ENCODE data around the gene TRIP12. TPM values are rescaled to one million over a fixed set of nuclear protein-coding genes. Genes with fewer than 3 reads are reported as not detected.

TRIP12 gene
- total and polyA plus RNA-seq, 2 donors (not counting 1 experiment from before 2014, with no cell fraction given) = 30.9 to 274 TPM

- H3K4me2 ChIP-seq (replicated peaks; ENCODE audit: low read depth, low read length, poor library complexity, severe bottlenecking) = peak within 1 kb of the TSS; percentile 79
- no peaks in the 10 kb centered on the region for H3K79me2 ChIP-seq (ENCODE audit: control insufficient read depth, insufficient read depth, low read length)
- H2AFZ ChIP-seq (ENCODE audit: insufficient read depth, low read depth, low read length, poor library complexity, severe bottlenecking) = peak within 1 kb of the TSS; percentile 49
- intact Hi-C loops (cut with micrococcal nuclease) = no loop called here
- TF ChIP-seq EZH2 (IDR thresholded peaks at IDR 0.05; ENCODE audit: borderline replicate concordance, insufficient read depth, low read depth, low read length, poor library complexity, severe bottlenecking) (no peak), CTCF (IDR thresholded peaks at IDR 0.05) (no peak)
- H3K36me3 ChIP-seq (replicated peaks in 1 of 2; ENCODE audit: control extremely low read depth in 1 of 2, control insufficient read depth in 1 of 2, extremely low read depth in 1 of 2, insufficient read depth in 2 of 2, low read length in 1 of 2) = no peaks in the 10 kb centered on the region
- peaks cover 0 to 8% (median 0%) of the 10 kb centered on the region in 3 donors for H3K9me3 ChIP-seq (ENCODE audit: control extremely low read depth in 1 of 3, control insufficient read depth in 2 of 3, insufficient read depth in 1 of 3, low read length in 2 of 3)
- Mint-ChIP-seq H3K9me3 (ENCODE audit: insufficient read depth) (peaks cover 4% of the 10 kb centered on the region), H3K27ac (no peak within 1 kb of the TSS), H3K27me3 (peaks cover 70% of the 10 kb centered on the region), H3K4me1 (peaks cover 16% of the 10 kb centered on the region), H3K4me3 (peak within 1 kb of the TSS; percentile 69)
- peaks cover 22 to 25% of the 10 kb centered on the region in 2 donors for H3K4me1 ChIP-seq (ENCODE audit: control insufficient read depth in 2 of 2, insufficient read depth in 2 of 2, low read length in 2 of 2)
- WGBS (ENCODE audit: insufficient coverage) = 1% methylated on average over 73 of the region's 84 CpGs
- H3K4me3 ChIP-seq (ENCODE audit: control extremely low read depth in 1 of 5, extremely low read depth in 1 of 5, insufficient read depth in 1 of 5, low read depth in 2 of 5, low read length in 4 of 5) = peak within 1 kb of the TSS in 3 of 5 experiments; percentile 32 to 46 (median 43)
- H3K9ac ChIP-seq (ENCODE audit: low read length) = peak within 1 kb of the TSS; percentile 45
- ATAC-seq (ENCODE audit: low read depth) (peak; percentile 61), DNase-seq (peak; percentile 51)
- H3K27ac ChIP-seq (ENCODE audit: low read length in 2 of 2) = no peak within 1 kb of the TSS
- CTCF ChIA-PET = interaction anchor here (1.2 kb wide), 1 partner anchor 1823 kb away, joined by 3 read pairs; no protein-coding TSS in a partner anchor
- POLR2A ChIA-PET = no interaction called here
- peaks cover 0 to 62% (median 54%) of the 10 kb centered on the region in 4 experiments for H3K27me3 ChIP-seq (replicated peaks in 1 of 4; ENCODE audit: control extremely low read depth in 1 of 4, control insufficient read depth in 3 of 4, insufficient read depth in 4 of 4, low read length in 3 of 4)
- no peaks in the 10 kb centered on the region for H4K20me1 ChIP-seq (ENCODE audit: control insufficient read depth, insufficient read depth, low read length, poor library complexity, severe bottlenecking)
These were observed 207.6 kb downstream of the TRIP12 start, which contains the start of gene DNER for GRCh38 chr2:229714080-229714735. DNER (minus strand) TSS chr2:229714555; CDS start chr2:229714423, 132 bp downstream.

Small RNAs within 50 kb of the gene (small RNA-seq; reads per million reads assigned to genes)
- gene RNU6-613P (ENCODE audit: insufficient read length, low read depth, low replicate concordance) (not detected), gene RNU6-964P (ENCODE audit: insufficient read length, low read depth, low replicate concordance) (not detected)

Other genes starting within 250 kb of the TRIP12 start
- gene DNER, start 207.5 kb downstream of the TRIP12 start, total RNA-seq = not detected in 2 replicates
- gene DNER, start 207.5 kb downstream of the TRIP12 start, polyA plus RNA-seq = not detected in 2 replicates
- gene FBXO36, start 494 bp upstream of the TRIP12 start, total RNA-seq = 1.5 TPM in 2 replicates
- gene FBXO36, start 494 bp upstream of the TRIP12 start, polyA plus RNA-seq = 0.42 and 0.49 TPM in 2 replicates
- gene SLC16A14, start 146.9 kb upstream of the TRIP12 start, total RNA-seq = 2.4 and 2.7 TPM in 2 replicates
- 0.18 and 0.26 TPM in 2 replicates for gene SLC16A14, start 146.9 kb upstream of the TRIP12 start, polyA plus RNA-seq